K562 (cell line): ENCODE results near the gene SPATA13.

Source experiments
- EP300 ChIP-seq: IDR thresholded peaks from 2 replicates; pipeline ENCODE4 v1.6.1; 2012; ENCODE audit warnings: low read length, improper control_type of control experiment
- EZH2 ChIP-seq: IDR thresholded peaks from 2 replicates; pipeline ENCODE4 v1.6.1; 2012; ENCODE audit warnings: low read depth, mild to moderate bottlenecking, inconsistent platforms, low read length, borderline replicate concordance
- GABPB1 ChIP-seq: sonication (generic); formaldehyde crosslinking; IDR thresholded peaks from 2 replicates; pipeline ENCODE4 v1.8.0; 2022; ENCODE audit warnings: mild to moderate bottlenecking, missing genetic modification reagents
- HDAC3 ChIP-seq: fragments of 450-650 bp; IDR thresholded peaks from 2 replicates; pipeline ENCODE4 v1.6.1; 2018; ENCODE audit warnings: borderline replicate concordance, mild to moderate bottlenecking, moderate library complexity; ENCODE audit not compliant: partially characterized antibody
- MEF2A ChIP-seq: IDR thresholded peaks from 2 replicates; pipeline ENCODE4 v1.6.1; 2011; ENCODE audit warnings: low read depth, mild to moderate bottlenecking, low read length, moderate library complexity; ENCODE audit not compliant: control insufficient read depth
- RAD21 ChIP-seq, 2 experiments: fragments of 250-450 bp in 1 of 2; fragments of 450-650 bp in 1 of 2; sonication (Bioruptor Pico) in 1 of 2; formaldehyde crosslinking in 1 of 2; IDR thresholded peaks in 1 of 2; conservative IDR thresholded peaks in 1 of 2; 2 replicates each; pipeline versions ENCODE4 v1.4.0 to v1.8.0; 2020 to 2022; ENCODE audit warnings: mild to moderate bottlenecking in 2 of 2, moderate library complexity in 1 of 2
- U2AF1 ChIP-seq: fragments of 200-400 bp; formaldehyde crosslinking; optimal IDR thresholded peaks from 2 replicates; pipeline ENCODE3; 2017; ENCODE audit warnings: mild to moderate bottlenecking, low read depth, low read length, moderate library complexity
- TF ChIP-seq, protein P1 (sequence below): sonication (generic); formaldehyde crosslinking; IDR thresholded peaks from 2 replicates; pipeline ENCODE4 v1.8.1; 2023; ENCODE audit warnings: mild to moderate bottlenecking, missing genetic modification reagents
- TF ChIP-seq, protein P2 (sequence below): sonication (generic); formaldehyde crosslinking; IDR thresholded peaks from 2 replicates; pipeline ENCODE4 v1.8.0; 2022; ENCODE audit warnings: mild to moderate bottlenecking, missing genetic modification reagents
- TF ChIP-seq, protein P3 (sequence below), 3 experiments: IDR thresholded peaks in 2 of 3; conservative IDR thresholded peaks in 1 of 3; 2 replicates each; pipeline ENCODE4 v1.5.1; 2011 to 2012; ENCODE audit warnings: low read length in 3 of 3, mild to moderate bottlenecking in 3 of 3, control low read depth in 2 of 3, improper control_type of control experiment in 1 of 3, inconsistent platforms in 1 of 3, low read depth in 1 of 3, mixed read lengths in 1 of 3, moderate library complexity in 1 of 3; ENCODE audit not compliant: insufficient read depth in 2 of 3
- TF ChIP-seq, protein P4 (sequence below): fragments of 250-450 bp; sonication (Bioruptor Pico); IDR thresholded peaks from 2 replicates; pipeline ENCODE4 v1.8.0; 2022; ENCODE audit warnings: moderate library complexity, mild to moderate bottlenecking, inconsistent platforms
- TF ChIP-seq, protein P5 (sequence below): IDR thresholded peaks from 2 replicates; pipeline ENCODE4 v1.6.1; 2014; ENCODE audit warnings: antibody characterized with exemption
- TF ChIP-seq, protein P6 (sequence below): sonication (generic); formaldehyde crosslinking; IDR thresholded peaks from 2 replicates; pipeline ENCODE4 v1.8.0; 2022; ENCODE audit warnings: missing genetic modification reagents, mild to moderate bottlenecking, borderline replicate concordance

DNA sequence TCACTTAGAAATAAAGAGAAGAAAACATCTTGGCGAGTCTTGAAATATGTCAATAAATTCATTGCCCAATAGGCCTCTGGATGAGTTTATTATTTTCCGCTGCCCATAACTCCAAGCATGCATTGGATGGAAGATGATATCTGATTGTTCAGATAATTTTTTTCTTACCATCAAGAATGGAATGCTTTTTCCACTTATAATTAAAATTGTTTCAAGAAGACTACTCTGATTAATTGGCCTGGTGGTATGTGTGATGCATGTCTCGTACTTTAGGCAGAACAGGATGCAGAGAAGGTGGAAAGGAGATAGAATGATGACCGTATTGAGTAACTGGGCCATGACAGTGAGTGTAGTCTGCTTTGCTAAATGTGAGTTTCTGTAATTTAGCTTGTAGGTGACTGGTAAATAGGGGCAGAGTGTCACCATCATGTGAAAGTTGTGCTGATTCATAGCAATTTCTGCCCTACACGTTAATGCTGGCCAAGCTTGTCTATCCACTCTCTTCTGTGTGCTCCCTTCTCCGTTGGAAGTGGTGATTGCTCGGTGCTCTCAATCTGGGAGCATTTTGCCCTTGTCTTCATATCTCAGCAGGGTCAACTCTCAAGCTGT lies 13.5 kb upstream of the SPATA13 start:
- TF ChIP-seq, protein P1, sequence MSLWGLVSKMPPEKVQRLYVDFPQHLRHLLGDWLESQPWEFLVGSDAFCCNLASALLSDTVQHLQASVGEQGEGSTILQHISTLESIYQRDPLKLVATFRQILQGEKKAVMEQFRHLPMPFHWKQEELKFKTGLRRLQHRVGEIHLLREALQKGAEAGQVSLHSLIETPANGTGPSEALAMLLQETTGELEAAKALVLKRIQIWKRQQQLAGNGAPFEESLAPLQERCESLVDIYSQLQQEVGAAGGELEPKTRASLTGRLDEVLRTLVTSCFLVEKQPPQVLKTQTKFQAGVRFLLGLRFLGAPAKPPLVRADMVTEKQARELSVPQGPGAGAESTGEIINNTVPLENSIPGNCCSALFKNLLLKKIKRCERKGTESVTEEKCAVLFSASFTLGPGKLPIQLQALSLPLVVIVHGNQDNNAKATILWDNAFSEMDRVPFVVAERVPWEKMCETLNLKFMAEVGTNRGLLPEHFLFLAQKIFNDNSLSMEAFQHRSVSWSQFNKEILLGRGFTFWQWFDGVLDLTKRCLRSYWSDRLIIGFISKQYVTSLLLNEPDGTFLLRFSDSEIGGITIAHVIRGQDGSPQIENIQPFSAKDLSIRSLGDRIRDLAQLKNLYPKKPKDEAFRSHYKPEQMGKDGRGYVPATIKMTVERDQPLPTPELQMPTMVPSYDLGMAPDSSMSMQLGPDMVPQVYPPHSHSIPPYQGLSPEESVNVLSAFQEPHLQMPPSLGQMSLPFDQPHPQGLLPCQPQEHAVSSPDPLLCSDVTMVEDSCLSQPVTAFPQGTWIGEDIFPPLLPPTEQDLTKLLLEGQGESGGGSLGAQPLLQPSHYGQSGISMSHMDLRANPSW (CRISPR knock-in tag): no peak
- TF ChIP-seq, protein P2, sequence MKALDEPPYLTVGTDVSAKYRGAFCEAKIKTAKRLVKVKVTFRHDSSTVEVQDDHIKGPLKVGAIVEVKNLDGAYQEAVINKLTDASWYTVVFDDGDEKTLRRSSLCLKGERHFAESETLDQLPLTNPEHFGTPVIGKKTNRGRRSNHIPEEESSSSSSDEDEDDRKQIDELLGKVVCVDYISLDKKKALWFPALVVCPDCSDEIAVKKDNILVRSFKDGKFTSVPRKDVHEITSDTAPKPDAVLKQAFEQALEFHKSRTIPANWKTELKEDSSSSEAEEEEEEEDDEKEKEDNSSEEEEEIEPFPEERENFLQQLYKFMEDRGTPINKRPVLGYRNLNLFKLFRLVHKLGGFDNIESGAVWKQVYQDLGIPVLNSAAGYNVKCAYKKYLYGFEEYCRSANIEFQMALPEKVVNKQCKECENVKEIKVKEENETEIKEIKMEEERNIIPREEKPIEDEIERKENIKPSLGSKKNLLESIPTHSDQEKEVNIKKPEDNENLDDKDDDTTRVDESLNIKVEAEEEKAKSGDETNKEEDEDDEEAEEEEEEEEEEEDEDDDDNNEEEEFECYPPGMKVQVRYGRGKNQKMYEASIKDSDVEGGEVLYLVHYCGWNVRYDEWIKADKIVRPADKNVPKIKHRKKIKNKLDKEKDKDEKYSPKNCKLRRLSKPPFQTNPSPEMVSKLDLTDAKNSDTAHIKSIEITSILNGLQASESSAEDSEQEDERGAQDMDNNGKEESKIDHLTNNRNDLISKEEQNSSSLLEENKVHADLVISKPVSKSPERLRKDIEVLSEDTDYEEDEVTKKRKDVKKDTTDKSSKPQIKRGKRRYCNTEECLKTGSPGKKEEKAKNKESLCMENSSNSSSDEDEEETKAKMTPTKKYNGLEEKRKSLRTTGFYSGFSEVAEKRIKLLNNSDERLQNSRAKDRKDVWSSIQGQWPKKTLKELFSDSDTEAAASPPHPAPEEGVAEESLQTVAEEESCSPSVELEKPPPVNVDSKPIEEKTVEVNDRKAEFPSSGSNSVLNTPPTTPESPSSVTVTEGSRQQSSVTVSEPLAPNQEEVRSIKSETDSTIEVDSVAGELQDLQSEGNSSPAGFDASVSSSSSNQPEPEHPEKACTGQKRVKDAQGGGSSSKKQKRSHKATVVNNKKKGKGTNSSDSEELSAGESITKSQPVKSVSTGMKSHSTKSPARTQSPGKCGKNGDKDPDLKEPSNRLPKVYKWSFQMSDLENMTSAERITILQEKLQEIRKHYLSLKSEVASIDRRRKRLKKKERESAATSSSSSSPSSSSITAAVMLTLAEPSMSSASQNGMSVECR (CRISPR knock-in tag): no peak
- TF ChIP-seq EP300 (no peak), RAD21 (CRISPR knock-in tag; conservative IDR thresholded peaks at IDR 0.05 in 1 of 2, IDR thresholded peaks at IDR 0.05 in 1 of 2) (no peak), GABPB1 (CRISPR knock-in tag) (no peak), U2AF1 (no peak), HDAC3 (no peak), EZH2 (no peak), MEF2A (no peak)
- TF ChIP-seq, protein P3, sequence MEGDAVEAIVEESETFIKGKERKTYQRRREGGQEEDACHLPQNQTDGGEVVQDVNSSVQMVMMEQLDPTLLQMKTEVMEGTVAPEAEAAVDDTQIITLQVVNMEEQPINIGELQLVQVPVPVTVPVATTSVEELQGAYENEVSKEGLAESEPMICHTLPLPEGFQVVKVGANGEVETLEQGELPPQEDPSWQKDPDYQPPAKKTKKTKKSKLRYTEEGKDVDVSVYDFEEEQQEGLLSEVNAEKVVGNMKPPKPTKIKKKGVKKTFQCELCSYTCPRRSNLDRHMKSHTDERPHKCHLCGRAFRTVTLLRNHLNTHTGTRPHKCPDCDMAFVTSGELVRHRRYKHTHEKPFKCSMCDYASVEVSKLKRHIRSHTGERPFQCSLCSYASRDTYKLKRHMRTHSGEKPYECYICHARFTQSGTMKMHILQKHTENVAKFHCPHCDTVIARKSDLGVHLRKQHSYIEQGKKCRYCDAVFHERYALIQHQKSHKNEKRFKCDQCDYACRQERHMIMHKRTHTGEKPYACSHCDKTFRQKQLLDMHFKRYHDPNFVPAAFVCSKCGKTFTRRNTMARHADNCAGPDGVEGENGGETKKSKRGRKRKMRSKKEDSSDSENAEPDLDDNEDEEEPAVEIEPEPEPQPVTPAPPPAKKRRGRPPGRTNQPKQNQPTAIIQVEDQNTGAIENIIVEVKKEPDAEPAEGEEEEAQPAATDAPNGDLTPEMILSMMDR (IDR thresholded peaks at IDR 0.05 in 2 of 3, conservative IDR thresholded peaks at IDR 0.05 in 1 of 3; ENCODE audit: insufficient read depth in 2 of 3, low read depth in 1 of 3, low read length in 3 of 3): no peak
- TF ChIP-seq, protein P4, sequence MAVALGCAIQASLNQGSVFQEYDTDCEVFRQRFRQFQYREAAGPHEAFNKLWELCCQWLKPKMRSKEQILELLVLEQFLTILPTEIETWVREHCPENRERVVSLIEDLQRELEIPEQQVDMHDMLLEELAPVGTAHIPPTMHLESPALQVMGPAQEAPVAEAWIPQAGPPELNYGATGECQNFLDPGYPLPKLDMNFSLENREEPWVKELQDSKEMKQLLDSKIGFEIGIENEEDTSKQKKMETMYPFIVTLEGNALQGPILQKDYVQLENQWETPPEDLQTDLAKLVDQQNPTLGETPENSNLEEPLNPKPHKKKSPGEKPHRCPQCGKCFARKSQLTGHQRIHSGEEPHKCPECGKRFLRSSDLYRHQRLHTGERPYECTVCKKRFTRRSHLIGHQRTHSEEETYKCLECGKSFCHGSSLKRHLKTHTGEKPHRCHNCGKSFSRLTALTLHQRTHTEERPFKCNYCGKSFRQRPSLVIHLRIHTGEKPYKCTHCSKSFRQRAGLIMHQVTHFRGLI (CRISPR knock-in tag): no peak
- TF ChIP-seq, protein P5, sequence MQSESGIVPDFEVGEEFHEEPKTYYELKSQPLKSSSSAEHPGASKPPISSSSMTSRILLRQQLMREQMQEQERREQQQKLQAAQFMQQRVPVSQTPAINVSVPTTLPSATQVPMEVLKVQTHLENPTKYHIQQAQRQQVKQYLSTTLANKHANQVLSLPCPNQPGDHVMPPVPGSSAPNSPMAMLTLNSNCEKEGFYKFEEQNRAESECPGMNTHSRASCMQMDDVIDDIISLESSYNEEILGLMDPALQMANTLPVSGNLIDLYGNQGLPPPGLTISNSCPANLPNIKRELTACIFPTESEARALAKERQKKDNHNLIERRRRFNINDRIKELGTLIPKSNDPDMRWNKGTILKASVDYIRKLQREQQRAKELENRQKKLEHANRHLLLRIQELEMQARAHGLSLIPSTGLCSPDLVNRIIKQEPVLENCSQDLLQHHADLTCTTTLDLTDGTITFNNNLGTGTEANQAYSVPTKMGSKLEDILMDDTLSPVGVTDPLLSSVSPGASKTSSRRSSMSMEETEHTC: no peak
- TF ChIP-seq, protein P6, sequence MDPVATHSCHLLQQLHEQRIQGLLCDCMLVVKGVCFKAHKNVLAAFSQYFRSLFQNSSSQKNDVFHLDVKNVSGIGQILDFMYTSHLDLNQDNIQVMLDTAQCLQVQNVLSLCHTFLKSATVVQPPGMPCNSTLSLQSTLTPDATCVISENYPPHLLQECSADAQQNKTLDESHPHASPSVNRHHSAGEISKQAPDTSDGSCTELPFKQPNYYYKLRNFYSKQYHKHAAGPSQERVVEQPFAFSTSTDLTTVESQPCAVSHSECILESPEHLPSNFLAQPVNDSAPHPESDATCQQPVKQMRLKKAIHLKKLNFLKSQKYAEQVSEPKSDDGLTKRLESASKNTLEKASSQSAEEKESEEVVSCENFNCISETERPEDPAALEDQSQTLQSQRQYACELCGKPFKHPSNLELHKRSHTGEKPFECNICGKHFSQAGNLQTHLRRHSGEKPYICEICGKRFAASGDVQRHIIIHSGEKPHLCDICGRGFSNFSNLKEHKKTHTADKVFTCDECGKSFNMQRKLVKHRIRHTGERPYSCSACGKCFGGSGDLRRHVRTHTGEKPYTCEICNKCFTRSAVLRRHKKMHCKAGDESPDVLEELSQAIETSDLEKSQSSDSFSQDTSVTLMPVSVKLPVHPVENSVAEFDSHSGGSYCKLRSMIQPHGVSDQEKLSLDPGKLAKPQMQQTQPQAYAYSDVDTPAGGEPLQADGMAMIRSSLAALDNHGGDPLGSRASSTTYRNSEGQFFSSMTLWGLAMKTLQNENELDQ (CRISPR knock-in tag): no peak
